Calu3 (cell line): ENCODE results near the gene EPHX1. TPM values are rescaled to one million over a fixed set of nuclear protein-coding genes. Genes with fewer than 3 reads are reported as not detected.

ENCODE experiments used
- BruUV-seq: library from RNA; stranded (reverse); fragments of 400-500 nt; replicated peaks from 2 replicates; lab custom pipeline; 2021; lab: Mats Ljungman, UMichigan
- CTCF ChIA-PET: fragments of 300-600 bp; sonication (Branson Sonifier 250); formaldehyde crosslinking; loops from one replicate; lab custom pipeline; 2022; ENCODE audit warnings: antibody characterized with exemption; lab: Charles Lee
- DNase-seq: peaks from one replicate; pipeline ENCODE4 v3.0.0; 2022
- H3K27ac Mint-ChIP-seq: one replicate; pipeline ENCODE4 v1.8.0; 2022; ENCODE audit warnings: mixed read lengths; ENCODE audit not compliant: unreplicated experiment
- H3K27me3 Mint-ChIP-seq: one replicate; pipeline ENCODE4 v1.8.0; 2022; ENCODE audit warnings: mixed read lengths; ENCODE audit not compliant: unreplicated experiment
- H3K36me3 Mint-ChIP-seq: one replicate; pipeline ENCODE4 v1.8.0; 2022; ENCODE audit warnings: mild to moderate bottlenecking, moderate library complexity, mixed read lengths; ENCODE audit not compliant: insufficient read depth, unreplicated experiment
- H3K4me1 Mint-ChIP-seq: one replicate; pipeline ENCODE4 v1.8.0; 2022; ENCODE audit warnings: mild to moderate bottlenecking, low read depth, mixed read lengths; ENCODE audit not compliant: unreplicated experiment
- H3K4me3 Mint-ChIP-seq: one replicate; pipeline ENCODE4 v1.8.0; 2022; ENCODE audit warnings: mild to moderate bottlenecking, low read depth, moderate library complexity, mixed read lengths; ENCODE audit not compliant: unreplicated experiment
- H3K9me3 Mint-ChIP-seq: one replicate; pipeline ENCODE4 v1.8.0; 2022; ENCODE audit warnings: low read depth, mixed read lengths; ENCODE audit not compliant: unreplicated experiment
- CTCF ChIP-seq: fragments of 200-600 bp; IDR thresholded peaks from one replicate; pipeline ENCODE4 v1.8.0; 2022; ENCODE audit warnings: antibody characterized with exemption; ENCODE audit not compliant: unreplicated experiment
- intact Hi-C: fragments of 100-400 bp; cut with micrococcal nuclease; formaldehyde crosslinking; loops from one replicate; pipeline ENCODE4 v1.10.0; 2022; ENCODE audit not compliant: unreplicated experiment
- total RNA-seq: library from RNA; stranded (reverse); gene quantifications from 2 replicates; pipeline ENCODE4 v1.2.3, GENCODE V29; 2022

Gene EPHX1
- total RNA-seq, 1 experiment from 2014 or later: 46.6 TPM

- H3K27me3 Mint-ChIP-seq: no peaks in the 10 kb centered on the region
- H3K4me1 Mint-ChIP-seq: peaks cover 56% of the 10 kb centered on the region
- peak overlapping the region; percentile 85 for H3K27ac Mint-ChIP-seq
- peak overlapping the region; percentile 67 for H3K4me3 Mint-ChIP-seq
- TF ChIP-seq CTCF: no peak
- peak; percentile 57 for DNase-seq
- intact Hi-C loops: no loop called here
- H3K9me3 Mint-ChIP-seq: no peaks in the 10 kb centered on the region
- CTCF ChIA-PET: interaction anchor here (0.6 to 2.2 kb wide), 10 partner anchors 12 to 441 kb away, joined by 3 to 14 read pairs (median 5); partner anchors contain the start of gene PYCR2
- BruUV-seq: no TSS peak
- peaks cover 62% of the 10 kb centered on the region for H3K36me3 Mint-ChIP-seq
Observed at GRCh38 chr1:225882694-225883615, 73.0 kb downstream of the EPHX1 start.

- CTCF ChIA-PET: interaction anchor here (0.6 to 2.0 kb wide), 7 partner anchors 13 to 310 kb away, joined by 3 to 14 read pairs (median 5); partner anchors contain the start of gene SRP9
- no TSS peak for BruUV-seq
- no peaks in the 10 kb centered on the region for H3K27me3 Mint-ChIP-seq
- H3K4me3 Mint-ChIP-seq: peak overlapping the region; percentile 67
- DNase-seq: peak; percentile 74
- intact Hi-C loops: no loop called here
- no peak for TF ChIP-seq CTCF
- peaks cover 55% of the 10 kb centered on the region for H3K36me3 Mint-ChIP-seq
- peaks cover 48% of the 10 kb centered on the region for H3K4me1 Mint-ChIP-seq
- peak overlapping the region; percentile 85 for H3K27ac Mint-ChIP-seq
- H3K9me3 Mint-ChIP-seq: no peaks in the 10 kb centered on the region
Observed at GRCh38 chr1:225883616-225884265, 73.8 kb downstream of the EPHX1 start.

DNA sequence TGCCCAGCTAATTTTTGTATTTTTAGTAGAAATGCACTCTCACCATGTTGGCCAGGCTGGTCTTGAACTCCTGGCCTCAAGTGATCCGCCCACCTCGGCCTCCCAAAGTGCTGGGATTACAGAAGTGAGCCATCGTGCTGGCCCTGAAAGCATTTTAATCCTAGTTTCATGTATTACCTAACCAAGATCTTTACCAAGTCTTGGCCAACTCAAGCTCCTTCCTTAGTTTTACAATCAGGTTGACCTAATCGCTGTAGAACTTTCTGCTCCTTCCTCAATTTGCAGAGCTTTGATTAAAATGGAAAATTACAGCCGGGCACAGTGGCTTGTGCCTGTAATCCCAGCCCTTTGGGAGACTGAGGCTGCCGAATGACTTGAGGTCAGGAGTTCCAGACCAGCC is 75.4 kb downstream of the EPHX1 start:
- H3K4me3 Mint-ChIP-seq: no peak overlapping the region
- no peak overlapping the region for H3K27ac Mint-ChIP-seq
- peaks cover 47% of the 10 kb centered on the region for H3K36me3 Mint-ChIP-seq
- peaks cover 44% of the 10 kb centered on the region for H3K4me1 Mint-ChIP-seq
- BruUV-seq: no TSS peak
- H3K9me3 Mint-ChIP-seq: no peaks in the 10 kb centered on the region
- no peaks in the 10 kb centered on the region for H3K27me3 Mint-ChIP-seq
- CTCF ChIA-PET: interaction anchor here (1.3 to 1.8 kb wide), 2 partner anchors 12 to 108 kb away, joined by 3 read pairs; partner anchors contain the start of gene SRP9
- no peak for DNase-seq
- no peak for TF ChIP-seq CTCF
- intact Hi-C loops: no loop called here

- H3K9me3 Mint-ChIP-seq: no peaks in the 10 kb centered on the region
- peaks cover 43% of the 10 kb centered on the region for H3K36me3 Mint-ChIP-seq
- H3K27ac Mint-ChIP-seq: no peak overlapping the region
- peaks cover 48% of the 10 kb centered on the region for H3K4me1 Mint-ChIP-seq
- no peak for TF ChIP-seq CTCF
- BruUV-seq: no TSS peak
- DNase-seq: no peak
- no peak overlapping the region for H3K4me3 Mint-ChIP-seq
- H3K27me3 Mint-ChIP-seq: no peaks in the 10 kb centered on the region
- CTCF ChIA-PET: interaction anchor here (1.0 to 1.8 kb wide), 2 partner anchors 10 to 11 kb away, joined by 3 to 4 read pairs; no protein-coding TSS in a partner anchor
- intact Hi-C loops: no loop called here
Observed at GRCh38 chr1:225886159-225887029, 76.5 kb downstream of the EPHX1 start.
